ENCODE measurements around the gene INPP4B.

Gene INPP4B

DNA sequence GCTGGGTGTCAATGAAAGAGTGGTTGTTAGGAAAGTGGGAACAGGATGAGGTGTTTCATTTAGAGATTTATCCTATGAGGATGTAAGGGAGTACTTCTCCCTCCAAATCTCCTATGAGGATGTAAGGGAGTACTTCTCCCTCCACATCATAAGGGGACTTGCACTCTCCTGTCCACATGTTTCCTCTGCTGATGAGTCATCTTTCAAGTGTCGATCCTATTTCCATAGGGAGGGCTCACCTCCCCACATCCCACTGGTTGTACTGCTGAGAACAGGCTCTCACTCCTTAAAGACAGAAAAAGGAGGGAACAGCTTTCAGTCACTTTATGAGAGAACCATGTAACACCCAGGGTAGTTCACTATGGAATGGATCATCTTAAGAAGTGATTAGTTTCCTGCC is 65.0 kb downstream of the INPP4B start:
- H3K36me3 ChIP-seq (ENCODE audit: control insufficient read depth, insufficient read depth, low read length) = no peaks in the 10 kb centered on the region
- no peaks in the 10 kb centered on the region for H3K4me1 ChIP-seq (ENCODE audit: control insufficient read depth, insufficient read depth, low read length)
- no peak overlapping the region for H3K9ac ChIP-seq (ENCODE audit: low read depth, low read length)
- no peak overlapping the region for H3K27ac ChIP-seq (ENCODE audit: low read depth, low read length)
- no peak overlapping the region for H3K4me3 ChIP-seq (ENCODE audit: low read depth, low read length)
- no peaks in the 10 kb centered on the region for H3K27me3 ChIP-seq (ENCODE audit: control insufficient read depth, insufficient read depth, low read length)
- H3K9me3 ChIP-seq (ENCODE audit: control insufficient read depth, insufficient read depth, low read length) = no peaks in the 10 kb centered on the region

DNA sequence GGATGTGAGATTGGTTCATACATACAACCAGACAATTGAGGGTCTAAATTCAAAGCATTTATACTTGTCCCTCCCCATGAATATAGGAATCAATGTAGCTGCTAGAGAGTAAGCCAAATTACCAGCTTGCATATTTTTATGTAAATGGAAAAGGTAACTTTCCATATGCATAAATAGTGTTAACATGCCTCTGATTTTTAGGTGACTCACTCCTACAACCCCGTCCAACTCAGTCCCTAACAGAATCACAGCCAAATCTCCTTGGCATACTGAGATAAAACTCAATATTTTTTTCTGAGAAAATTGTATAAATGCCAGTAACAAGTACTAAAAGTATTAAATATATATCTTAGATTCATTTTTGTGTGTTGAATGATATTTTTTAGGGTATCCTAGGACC is 67.2 kb downstream of the INPP4B start:
- Histone ChIP-seq H3K4me1 (ENCODE audit: control insufficient read depth, insufficient read depth, low read length) (no peaks in the 10 kb centered on the region), H3K9ac (ENCODE audit: low read depth, low read length) (no peak overlapping the region), H3K27ac (ENCODE audit: low read depth, low read length) (no peak overlapping the region), H3K4me3 (ENCODE audit: low read depth, low read length) (no peak overlapping the region), H3K27me3 (ENCODE audit: control insufficient read depth, insufficient read depth, low read length) (no peaks in the 10 kb centered on the region), H3K9me3 (ENCODE audit: control insufficient read depth, insufficient read depth, low read length) (no peaks in the 10 kb centered on the region), H3K36me3 (ENCODE audit: control insufficient read depth, insufficient read depth, low read length) (no peaks in the 10 kb centered on the region)

DNA sequence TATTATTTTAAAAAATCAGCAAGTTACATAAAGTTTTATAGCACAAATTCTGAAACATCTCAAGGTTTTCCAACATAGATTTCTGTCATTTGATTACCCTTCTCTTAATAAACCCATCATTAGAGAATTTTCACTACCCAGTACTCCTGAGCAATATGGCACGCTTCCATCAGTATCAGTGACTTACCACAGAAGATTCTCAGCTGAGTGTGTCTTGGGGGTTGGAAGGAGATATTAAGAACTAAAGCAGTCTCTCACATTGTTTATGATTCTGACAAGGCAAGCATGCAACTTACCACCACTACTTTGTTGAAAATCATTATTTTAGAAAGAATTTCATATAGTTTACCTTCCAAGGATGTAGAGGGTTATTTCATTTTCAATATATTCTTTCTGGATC is 67.7 kb downstream of the INPP4B start:
- Histone ChIP-seq H3K36me3 (ENCODE audit: control insufficient read depth, insufficient read depth, low read length) (no peaks in the 10 kb centered on the region), H3K9me3 (ENCODE audit: control insufficient read depth, insufficient read depth, low read length) (no peaks in the 10 kb centered on the region), H3K9ac (ENCODE audit: low read depth, low read length) (no peak overlapping the region), H3K4me1 (ENCODE audit: control insufficient read depth, insufficient read depth, low read length) (no peaks in the 10 kb centered on the region), H3K27ac (ENCODE audit: low read depth, low read length) (no peak overlapping the region), H3K4me3 (ENCODE audit: low read depth, low read length) (no peak overlapping the region), H3K27me3 (ENCODE audit: control insufficient read depth, insufficient read depth, low read length) (no peaks in the 10 kb centered on the region)

DNA sequence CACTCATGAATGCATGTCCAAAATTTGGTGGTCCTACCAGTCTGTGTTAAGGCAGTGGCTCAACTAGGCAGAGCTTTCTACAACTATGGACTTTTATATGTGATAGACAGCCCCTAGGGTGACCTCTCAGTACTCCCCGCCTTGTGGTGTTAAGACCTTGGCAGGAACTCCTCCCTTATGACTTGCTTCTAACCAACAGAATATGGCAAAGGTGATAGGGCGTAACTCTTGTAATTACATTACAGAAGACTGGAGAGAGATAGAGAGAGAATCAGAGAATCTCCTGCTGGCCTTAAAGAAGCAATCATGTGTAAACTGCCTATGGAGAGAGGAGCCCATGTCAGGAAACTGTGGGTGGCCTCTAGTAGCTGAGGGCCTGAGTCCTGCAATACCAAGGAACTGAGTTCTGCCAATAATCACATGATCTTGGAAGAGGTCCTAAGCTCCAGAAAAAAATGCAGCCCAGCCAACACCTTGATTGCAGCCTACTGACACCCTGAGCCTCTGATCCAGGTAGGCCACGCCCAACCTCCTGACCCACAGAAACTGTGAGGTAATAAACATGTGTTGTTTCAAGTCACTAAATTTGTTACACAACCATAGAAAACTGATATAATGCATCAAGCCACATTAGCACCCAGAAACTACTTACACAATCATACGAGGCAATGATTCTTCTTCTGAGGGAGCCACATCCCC is 68.9 kb downstream of the INPP4B start:
- H3K9ac ChIP-seq (ENCODE audit: low read depth, low read length) = no peak overlapping the region
- H3K4me3 ChIP-seq (ENCODE audit: low read depth, low read length) = no peak overlapping the region
- H3K4me1 ChIP-seq (ENCODE audit: control insufficient read depth, insufficient read depth, low read length) = no peaks in the 10 kb centered on the region
- no peaks in the 10 kb centered on the region for H3K36me3 ChIP-seq (ENCODE audit: control insufficient read depth, insufficient read depth, low read length)
- H3K27me3 ChIP-seq (ENCODE audit: control insufficient read depth, insufficient read depth, low read length) = no peaks in the 10 kb centered on the region
- H3K27ac ChIP-seq (ENCODE audit: low read depth, low read length) = no peak overlapping the region
- H3K9me3 ChIP-seq (ENCODE audit: control insufficient read depth, insufficient read depth, low read length) = no peaks in the 10 kb centered on the region

DNA sequence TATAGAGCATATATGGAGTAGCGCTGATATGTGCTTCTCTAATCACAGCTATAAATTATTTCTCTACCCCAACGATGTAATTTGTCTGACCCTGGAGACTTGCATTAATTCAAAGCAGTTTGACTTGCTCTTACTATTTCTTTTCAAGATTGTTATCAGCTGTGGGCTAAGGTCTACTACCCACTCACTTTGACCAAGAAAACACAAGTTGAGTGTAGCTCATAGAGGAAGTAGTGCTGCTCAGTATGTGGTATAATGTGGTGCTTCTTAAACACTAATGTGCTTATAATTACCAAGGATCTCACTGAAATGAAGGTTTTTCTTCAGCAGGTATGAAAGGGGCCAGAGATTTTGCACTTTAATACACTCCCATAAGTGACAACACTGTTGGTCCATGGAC is 70.1 kb downstream of the INPP4B start:
- Histone ChIP-seq H3K4me3 (ENCODE audit: low read depth, low read length) (no peak overlapping the region), H3K36me3 (ENCODE audit: control insufficient read depth, insufficient read depth, low read length) (no peaks in the 10 kb centered on the region)

DNA sequence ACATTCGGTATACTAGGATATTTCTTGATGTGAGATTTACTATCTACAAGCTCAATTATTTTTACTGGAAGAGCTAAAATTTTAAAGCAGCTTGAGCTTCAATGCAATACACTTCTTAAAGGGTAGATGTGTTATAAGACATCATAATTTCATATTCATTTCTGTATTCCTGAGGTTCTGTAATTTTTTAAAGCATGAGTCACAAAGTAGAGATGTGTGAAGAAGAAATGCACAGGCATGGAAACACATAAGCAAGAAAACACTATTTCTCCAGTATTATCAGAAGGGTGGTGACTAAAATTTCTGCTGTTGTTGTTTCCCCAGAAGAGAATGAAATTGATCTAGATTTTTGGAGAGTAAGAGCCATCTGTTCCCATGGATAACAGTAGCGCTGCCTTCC is 72.6 kb downstream of the INPP4B start:
- H3K36me3 ChIP-seq (ENCODE audit: control insufficient read depth, insufficient read depth, low read length) = no peaks in the 10 kb centered on the region
- no peak overlapping the region for H3K4me3 ChIP-seq (ENCODE audit: low read depth, low read length)
- H3K9me3 ChIP-seq (ENCODE audit: control insufficient read depth, insufficient read depth, low read length) = no peaks in the 10 kb centered on the region
- no peak overlapping the region for H3K9ac ChIP-seq (ENCODE audit: low read depth, low read length)
- H3K27me3 ChIP-seq (ENCODE audit: control insufficient read depth, insufficient read depth, low read length) = no peaks in the 10 kb centered on the region
- no peaks in the 10 kb centered on the region for H3K4me1 ChIP-seq (ENCODE audit: control insufficient read depth, insufficient read depth, low read length)
- no peak overlapping the region for H3K27ac ChIP-seq (ENCODE audit: low read depth, low read length)

More for the DNA sequence above, 70.1 kb downstream of the INPP4B start:
- Histone ChIP-seq H3K27me3 (ENCODE audit: control insufficient read depth, insufficient read depth, low read length) (no peaks in the 10 kb centered on the region), H3K9ac (ENCODE audit: low read depth, low read length) (no peak overlapping the region), H3K4me1 (ENCODE audit: control insufficient read depth, insufficient read depth, low read length) (no peaks in the 10 kb centered on the region), H3K27ac (ENCODE audit: low read depth, low read length) (no peak overlapping the region), H3K9me3 (ENCODE audit: control insufficient read depth, insufficient read depth, low read length) (no peaks in the 10 kb centered on the region)

DNA sequence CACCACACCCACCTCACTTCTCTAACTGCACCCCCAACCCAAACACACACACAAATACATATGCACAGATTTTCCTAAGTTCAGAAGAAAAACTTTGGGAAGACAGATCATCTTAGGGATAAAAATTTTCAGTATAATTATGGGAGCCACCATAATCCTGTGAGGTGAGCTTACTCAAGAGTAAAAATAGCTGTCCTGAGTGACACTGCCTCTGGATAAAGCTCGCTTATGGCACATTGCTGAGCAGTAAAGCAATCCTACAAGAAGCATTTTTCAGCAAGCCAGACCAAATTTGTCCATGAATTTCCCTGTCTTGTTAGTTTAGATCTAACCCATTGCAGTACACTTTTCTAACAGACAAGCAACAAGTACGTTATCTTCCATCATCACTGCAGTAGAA is 83.8 kb downstream of the INPP4B start:
- Histone ChIP-seq H3K36me3 (ENCODE audit: control insufficient read depth, insufficient read depth, low read length) (no peaks in the 10 kb centered on the region), H3K27ac (ENCODE audit: low read depth, low read length) (no peak overlapping the region), H3K4me3 (ENCODE audit: low read depth, low read length) (no peak overlapping the region), H3K4me1 (ENCODE audit: control insufficient read depth, insufficient read depth, low read length) (no peaks in the 10 kb centered on the region), H3K27me3 (ENCODE audit: control insufficient read depth, insufficient read depth, low read length) (no peaks in the 10 kb centered on the region), H3K9me3 (ENCODE audit: control insufficient read depth, insufficient read depth, low read length) (no peaks in the 10 kb centered on the region), H3K9ac (ENCODE audit: low read depth, low read length) (no peak overlapping the region)

DNA sequence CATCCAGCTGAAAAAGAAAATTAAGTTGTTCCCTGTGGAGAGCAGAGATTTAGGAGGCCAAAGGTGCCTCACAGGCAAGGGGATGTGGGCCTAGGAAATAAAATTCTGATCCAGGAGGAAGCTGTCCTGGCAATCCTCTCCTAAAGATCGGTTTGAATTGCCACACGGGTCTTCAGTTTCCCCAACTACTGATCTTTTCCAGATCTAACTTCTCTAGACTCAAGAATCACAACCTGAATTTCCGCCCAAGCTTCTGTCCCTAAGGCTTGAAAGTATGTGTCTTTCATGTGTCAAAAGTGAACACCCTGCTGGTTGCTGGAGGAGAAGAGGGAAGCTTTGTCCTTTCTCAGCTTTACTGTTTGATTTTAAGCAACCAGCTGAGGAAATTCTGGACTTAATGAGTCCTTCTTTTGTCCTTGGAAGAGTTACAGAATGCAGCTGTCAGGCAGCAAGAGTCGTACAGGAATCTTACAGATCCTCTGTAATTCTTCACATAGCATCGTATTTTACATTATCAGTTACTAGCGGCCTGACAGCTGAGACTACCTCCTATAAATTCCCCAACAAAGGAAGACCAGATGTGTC is 93.8 kb downstream of the INPP4B start:
- Histone ChIP-seq H3K27ac (ENCODE audit: low read depth, low read length) (no peak overlapping the region), H3K27me3 (ENCODE audit: control insufficient read depth, insufficient read depth, low read length) (no peaks in the 10 kb centered on the region), H3K9ac (ENCODE audit: low read depth, low read length) (no peak overlapping the region), H3K4me3 (ENCODE audit: low read depth, low read length) (no peak overlapping the region), H3K4me1 (ENCODE audit: control insufficient read depth, insufficient read depth, low read length) (peaks cover 2% of the 10 kb centered on the region; the same call in 1 of the 2 replicates), H3K36me3 (ENCODE audit: control insufficient read depth, insufficient read depth, low read length) (no peaks in the 10 kb centered on the region), H3K9me3 (ENCODE audit: control insufficient read depth, insufficient read depth, low read length) (no peaks in the 10 kb centered on the region)

DNA sequence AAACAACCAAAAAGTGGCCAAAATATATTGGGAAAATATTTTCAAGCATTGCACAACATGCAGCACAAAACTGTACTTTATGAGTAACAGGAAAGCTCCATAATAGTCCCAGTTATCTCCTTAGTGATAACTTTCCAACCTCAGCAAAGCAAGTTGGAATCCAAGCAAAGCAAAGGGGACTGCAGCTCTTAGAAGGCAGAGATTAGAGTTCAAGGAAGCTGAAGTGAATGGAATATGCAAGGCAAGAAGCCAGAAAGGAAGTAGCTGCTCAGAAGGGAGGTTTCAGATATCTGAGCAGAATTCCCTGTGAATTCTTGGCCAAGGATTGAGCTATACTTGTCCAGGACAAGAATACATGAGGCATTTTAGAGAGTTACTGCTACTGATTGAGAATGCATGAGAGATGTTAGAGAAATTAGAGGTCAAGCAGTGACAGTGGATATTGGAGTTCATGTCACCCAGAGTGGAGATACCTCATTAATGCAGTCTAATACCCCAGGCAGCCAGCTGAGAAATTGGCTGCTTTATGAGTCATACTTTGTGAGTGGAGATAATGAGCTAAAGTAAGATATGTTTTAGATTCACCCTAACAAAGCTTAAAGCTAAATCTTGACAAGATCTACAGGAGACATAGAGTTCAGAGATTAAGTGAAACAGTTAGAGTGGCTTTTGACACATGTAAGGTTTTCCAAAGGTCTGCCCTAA is 102.8 kb downstream of the INPP4B start:
- Histone ChIP-seq H3K9me3 (ENCODE audit: control insufficient read depth, insufficient read depth, low read length) (no peaks in the 10 kb centered on the region), H3K36me3 (ENCODE audit: control insufficient read depth, insufficient read depth, low read length) (no peaks in the 10 kb centered on the region), H3K27ac (ENCODE audit: low read depth, low read length) (no peak overlapping the region), H3K9ac (ENCODE audit: low read depth, low read length) (no peak overlapping the region), H3K4me1 (ENCODE audit: control insufficient read depth, insufficient read depth, low read length) (no peaks in the 10 kb centered on the region), H3K4me3 (ENCODE audit: low read depth, low read length) (no peak overlapping the region), H3K27me3 (ENCODE audit: control insufficient read depth, insufficient read depth, low read length) (no peaks in the 10 kb centered on the region)

DNA sequence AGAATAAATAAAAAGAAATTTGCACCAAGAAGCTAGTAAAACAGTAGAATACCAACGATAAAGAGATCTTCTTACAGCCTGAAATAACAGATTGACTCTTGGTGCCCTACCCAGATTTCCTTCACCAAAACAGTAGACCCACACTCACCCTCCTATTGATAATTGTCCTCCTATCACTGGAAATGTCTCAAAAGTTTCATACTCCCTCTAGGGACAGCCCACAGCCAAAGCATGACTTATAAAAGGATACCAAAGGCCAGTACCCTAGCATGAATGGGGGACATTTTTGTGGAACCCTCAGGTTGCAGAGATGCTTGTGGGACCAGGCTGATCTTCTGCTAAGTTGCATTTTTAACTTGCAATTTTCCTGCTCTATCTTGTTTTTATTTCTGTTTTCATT is 104.1 kb downstream of the INPP4B start:
- Histone ChIP-seq H3K27me3 (ENCODE audit: control insufficient read depth, insufficient read depth, low read length) (no peaks in the 10 kb centered on the region), H3K9ac (ENCODE audit: low read depth, low read length) (no peak overlapping the region), H3K4me3 (ENCODE audit: low read depth, low read length) (no peak overlapping the region), H3K36me3 (ENCODE audit: control insufficient read depth, insufficient read depth, low read length) (no peaks in the 10 kb centered on the region), H3K4me1 (ENCODE audit: control insufficient read depth, insufficient read depth, low read length) (no peaks in the 10 kb centered on the region), H3K9me3 (ENCODE audit: control insufficient read depth, insufficient read depth, low read length) (no peaks in the 10 kb centered on the region), H3K27ac (ENCODE audit: low read depth, low read length) (no peak overlapping the region)

DNA sequence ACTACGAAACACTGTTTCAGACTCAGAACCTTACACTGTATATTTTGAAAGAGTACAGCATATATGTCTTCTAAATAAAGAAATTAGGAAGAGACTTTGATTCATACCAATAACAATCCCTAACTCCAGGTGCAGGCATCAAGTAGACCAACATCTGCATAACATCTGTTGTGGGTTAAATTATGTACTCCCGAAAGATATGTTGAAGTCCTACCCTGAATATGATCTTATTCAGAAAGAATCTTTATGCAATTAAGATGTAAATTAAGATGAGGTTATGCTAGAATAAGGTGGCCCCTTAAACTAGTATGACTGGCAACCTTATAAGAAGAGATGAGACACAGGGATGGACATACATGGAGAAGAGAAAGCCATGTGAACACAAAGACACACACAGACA is 117.9 kb downstream of the INPP4B start:
- H3K4me1 ChIP-seq (ENCODE audit: control insufficient read depth, insufficient read depth, low read length) = no peaks in the 10 kb centered on the region
- H3K27ac ChIP-seq (ENCODE audit: low read depth, low read length) = no peak overlapping the region
- H3K9me3 ChIP-seq (ENCODE audit: control insufficient read depth, insufficient read depth, low read length) = no peaks in the 10 kb centered on the region
- H3K27me3 ChIP-seq (ENCODE audit: control insufficient read depth, insufficient read depth, low read length) = no peaks in the 10 kb centered on the region
- H3K4me3 ChIP-seq (ENCODE audit: low read depth, low read length) = no peak overlapping the region
- no peak overlapping the region for H3K9ac ChIP-seq (ENCODE audit: low read depth, low read length)
- no peaks in the 10 kb centered on the region for H3K36me3 ChIP-seq (ENCODE audit: control insufficient read depth, insufficient read depth, low read length)
